Measurements from ENCODE around the gene VGLL3. TPM values are rescaled to one million over a fixed set of nuclear protein-coding genes. Genes with fewer than 3 reads are reported as not detected.

The VGLL3 gene
- total RNA-seq, 1 experiment from 2014 or later: 40.0 TPM

GRCh38 chr3:87006844-87007439 lies 16.0 kb upstream of the VGLL3 start:
- intact Hi-C loops (cut with micrococcal nuclease; ENCODE audit: unreplicated experiment): loop anchor here (2.0 to 5.0 kb wide), 2 partner anchors 76 to 160 kb away; no protein-coding TSS in a partner anchor
- CTCF ChIA-PET: interaction anchor here (0.8 to 1.4 kb wide), 5 partner anchors 72 to 161 kb away, joined by 3 to 7 read pairs (median 4); no protein-coding TSS in a partner anchor
- DNase-seq: no peak
- no TSS peak for BruUV-seq (replicated peaks)
- H3K27ac Mint-ChIP-seq (ENCODE audit: unreplicated experiment): no peak overlapping the region
- no peak overlapping the region for H3K4me3 Mint-ChIP-seq (ENCODE audit: low read depth, unreplicated experiment)
- no peaks in the 10 kb centered on the region for H3K27me3 Mint-ChIP-seq (ENCODE audit: unreplicated experiment)
- H3K4me1 Mint-ChIP-seq (ENCODE audit: low read depth, unreplicated experiment): peaks cover 8% of the 10 kb centered on the region
- peaks cover 5% of the 10 kb centered on the region for H3K36me3 Mint-ChIP-seq (ENCODE audit: insufficient read depth, unreplicated experiment)
- TF ChIP-seq, protein P1, sequence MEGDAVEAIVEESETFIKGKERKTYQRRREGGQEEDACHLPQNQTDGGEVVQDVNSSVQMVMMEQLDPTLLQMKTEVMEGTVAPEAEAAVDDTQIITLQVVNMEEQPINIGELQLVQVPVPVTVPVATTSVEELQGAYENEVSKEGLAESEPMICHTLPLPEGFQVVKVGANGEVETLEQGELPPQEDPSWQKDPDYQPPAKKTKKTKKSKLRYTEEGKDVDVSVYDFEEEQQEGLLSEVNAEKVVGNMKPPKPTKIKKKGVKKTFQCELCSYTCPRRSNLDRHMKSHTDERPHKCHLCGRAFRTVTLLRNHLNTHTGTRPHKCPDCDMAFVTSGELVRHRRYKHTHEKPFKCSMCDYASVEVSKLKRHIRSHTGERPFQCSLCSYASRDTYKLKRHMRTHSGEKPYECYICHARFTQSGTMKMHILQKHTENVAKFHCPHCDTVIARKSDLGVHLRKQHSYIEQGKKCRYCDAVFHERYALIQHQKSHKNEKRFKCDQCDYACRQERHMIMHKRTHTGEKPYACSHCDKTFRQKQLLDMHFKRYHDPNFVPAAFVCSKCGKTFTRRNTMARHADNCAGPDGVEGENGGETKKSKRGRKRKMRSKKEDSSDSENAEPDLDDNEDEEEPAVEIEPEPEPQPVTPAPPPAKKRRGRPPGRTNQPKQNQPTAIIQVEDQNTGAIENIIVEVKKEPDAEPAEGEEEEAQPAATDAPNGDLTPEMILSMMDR (IDR thresholded peaks at IDR 0.05; ENCODE audit: unreplicated experiment): no peak
- H3K9me3 Mint-ChIP-seq (ENCODE audit: low read depth, unreplicated experiment): no peaks in the 10 kb centered on the region

DNA sequence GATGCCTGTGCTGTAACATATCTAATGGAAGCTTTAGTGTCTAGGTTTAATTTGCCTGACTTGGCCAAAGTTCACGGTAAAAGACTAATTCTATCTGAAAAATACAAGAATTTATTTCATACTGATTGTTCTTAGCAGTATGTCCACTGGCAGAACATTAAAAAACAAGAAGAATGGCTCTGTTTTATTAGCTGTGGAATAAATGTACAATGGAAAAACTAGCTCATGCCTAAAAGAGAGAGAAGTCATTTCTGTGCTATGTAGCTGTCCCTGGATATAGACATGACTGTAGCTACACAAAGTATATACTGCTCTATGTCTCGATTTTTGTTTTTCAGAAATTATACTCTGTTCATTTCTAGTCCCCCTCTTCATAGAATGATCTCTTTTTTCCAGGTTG lies 13.9 kb upstream of the VGLL3 start:
- Mint-ChIP-seq H3K4me1 (ENCODE audit: low read depth, unreplicated experiment) (peaks cover 22% of the 10 kb centered on the region), H3K27ac (ENCODE audit: unreplicated experiment) (no peak overlapping the region), H3K4me3 (ENCODE audit: low read depth, unreplicated experiment) (no peak overlapping the region), H3K9me3 (ENCODE audit: low read depth, unreplicated experiment) (no peaks in the 10 kb centered on the region), H3K36me3 (ENCODE audit: insufficient read depth, unreplicated experiment) (peaks cover 7% of the 10 kb centered on the region), H3K27me3 (ENCODE audit: unreplicated experiment) (no peaks in the 10 kb centered on the region)
- TF ChIP-seq, protein P1 (IDR thresholded peaks at IDR 0.05; ENCODE audit: unreplicated experiment): no peak
- no peak for DNase-seq
- BruUV-seq (replicated peaks): no TSS peak
- intact Hi-C loops (cut with micrococcal nuclease; ENCODE audit: unreplicated experiment): loop anchor here (5.0 kb wide), 1 partner anchor 162 kb away; no protein-coding TSS in a partner anchor
- CTCF ChIA-PET: no interaction called here

- no peaks in the 10 kb centered on the region for H3K9me3 Mint-ChIP-seq (ENCODE audit: low read depth, unreplicated experiment)
- peak overlapping the region; percentile 87 for H3K27ac Mint-ChIP-seq (ENCODE audit: unreplicated experiment)
- peak; percentile 41 for DNase-seq
- no TSS peak for BruUV-seq (replicated peaks)
- H3K27me3 Mint-ChIP-seq (ENCODE audit: unreplicated experiment): no peaks in the 10 kb centered on the region
- TF ChIP-seq, protein P1 (IDR thresholded peaks at IDR 0.05; ENCODE audit: unreplicated experiment): no peak
- H3K4me3 Mint-ChIP-seq (ENCODE audit: low read depth, unreplicated experiment): peak overlapping the region; percentile 24
- CTCF ChIA-PET: no interaction called here
- peaks cover 27% of the 10 kb centered on the region for H3K4me1 Mint-ChIP-seq (ENCODE audit: low read depth, unreplicated experiment)
- intact Hi-C loops (cut with micrococcal nuclease; ENCODE audit: unreplicated experiment): no loop called here
- peaks cover 7% of the 10 kb centered on the region for H3K36me3 Mint-ChIP-seq (ENCODE audit: insufficient read depth, unreplicated experiment)
These were observed 11.4 kb upstream of the VGLL3 start for GRCh38 chr3:87002346-87002745.

GRCh38 chr3:87001473-87002098 lies 10.6 kb upstream of the VGLL3 start:
- CTCF ChIA-PET: no interaction called here
- TF ChIP-seq, protein P1 (IDR thresholded peaks at IDR 0.05; ENCODE audit: unreplicated experiment): no peak
- no peaks in the 10 kb centered on the region for H3K27me3 Mint-ChIP-seq (ENCODE audit: unreplicated experiment)
- intact Hi-C loops (cut with micrococcal nuclease; ENCODE audit: unreplicated experiment): no loop called here
- H3K4me3 Mint-ChIP-seq (ENCODE audit: low read depth, unreplicated experiment): no peak overlapping the region
- peaks cover 7% of the 10 kb centered on the region for H3K36me3 Mint-ChIP-seq (ENCODE audit: insufficient read depth, unreplicated experiment)
- DNase-seq: no peak
- BruUV-seq (replicated peaks): no TSS peak
- H3K9me3 Mint-ChIP-seq (ENCODE audit: low read depth, unreplicated experiment): no peaks in the 10 kb centered on the region
- peaks cover 35% of the 10 kb centered on the region for H3K4me1 Mint-ChIP-seq (ENCODE audit: low read depth, unreplicated experiment)
- peak overlapping the region; percentile 87 for H3K27ac Mint-ChIP-seq (ENCODE audit: unreplicated experiment)

Data from Calu3 (cell line).